B cell (primary cell): Measurements from ENCODE around the gene ZNF423. TPM values are rescaled to one million over a fixed set of nuclear protein-coding genes. Genes with fewer than 3 reads are reported as not detected.

Source experiments
- ATAC-seq: fragments of 200-7000 bp; cut with Tn5 transposase; one replicate; pipeline ENCODE4 v1.10.0; 2021; ENCODE audit warnings: low read depth, mild to moderate bottlenecking, moderate number of reproducible peaks, moderate library complexity
- CTCF ChIA-PET: fragments of 350-600 bp; sonication (Branson Sonifier 250); formaldehyde crosslinking; loops from one replicate; lab custom pipeline; 2021; ENCODE audit warnings: antibody characterized with exemption, inconsistent platforms; lab: Charles Lee
- POLR2A ChIA-PET: fragments of 350-600 bp; sonication (Branson Sonifier 250); formaldehyde crosslinking; loops from one replicate; lab custom pipeline; 2021; ENCODE audit warnings: antibody characterized with exemption; lab: Charles Lee
- DNase-seq: peaks from one replicate; pipeline ENCODE4 v3.0.0; 2013
- H2AFZ ChIP-seq: 2 replicates; pipeline ENCODE4 v1.6.1; 2012; ENCODE audit warnings: mild to moderate bottlenecking, low read depth, low read length; ENCODE audit not compliant: insufficient read depth, poor library complexity, severe bottlenecking
- H3K27ac ChIP-seq, 2 donors: 1 replicate in 1 of 2; 2 replicates in 1 of 2; pipeline ENCODE4 v1.5.1; 2012 to 2013; ENCODE audit warnings: low read length in 2 of 2, mild to moderate bottlenecking in 2 of 2, moderate library complexity in 1 of 2
- H3K27me3 ChIP-seq, 4 experiments: fragments of 200-600 bp in 1 of 4; sonication (generic) in 1 of 4; replicated peaks in 1 of 4; 1 replicate in 2 of 4; 2 replicates in 2 of 4; pipeline versions ENCODE4 v1.6.1 to v1.7.0; 2013 to 2016; ENCODE audit warnings: low read length in 3 of 4, mild to moderate bottlenecking in 2 of 4, mixed read lengths in 1 of 4, moderate library complexity in 1 of 4; ENCODE audit not compliant: insufficient read depth in 4 of 4, control insufficient read depth in 3 of 4; ENCODE audit errors: control extremely low read depth in 1 of 4
- H3K36me3 ChIP-seq, 2 experiments: replicated peaks in 1 of 2; 1 replicate in 1 of 2; 2 replicates in 1 of 2; pipeline versions ENCODE4 v1.6.1 to v1.7.1; 2013; ENCODE audit warnings: low read length in 1 of 2; ENCODE audit not compliant: insufficient read depth in 2 of 2, control insufficient read depth in 1 of 2; ENCODE audit errors: control extremely low read depth in 1 of 2, extremely low read depth in 1 of 2
- H3K4me1 ChIP-seq, 2 donors: fragments of 200-600 bp in 1 of 2; sonication (generic) in 1 of 2; 1 replicate in 1 of 2; 2 replicates in 1 of 2; pipeline versions ENCODE4 v1.5.1 to v1.6.1; 2013 to 2017; ENCODE audit warnings: low read length in 2 of 2; ENCODE audit not compliant: control insufficient read depth in 2 of 2, insufficient read depth in 2 of 2
- H3K4me2 ChIP-seq: replicated peaks from 2 replicates; pipeline ENCODE3; 2012; ENCODE audit warnings: mild to moderate bottlenecking, low read depth, low read length; ENCODE audit not compliant: poor library complexity, severe bottlenecking
- H3K4me3 ChIP-seq, 5 experiments: fragments of 200-600 bp in 1 of 5; sonication (generic) in 1 of 5; 1 replicate in 3 of 5; 2 replicates in 2 of 5; pipeline versions ENCODE4 v1.5.1 to v1.7.0; 2011 to 2016; ENCODE audit warnings: low read length in 4 of 5, mild to moderate bottlenecking in 4 of 5, low read depth in 2 of 5, control low read depth in 1 of 5, moderate library complexity in 1 of 5; ENCODE audit not compliant: insufficient read depth in 1 of 5; ENCODE audit errors: control extremely low read depth in 1 of 5, extremely low read depth in 1 of 5
- H3K79me2 ChIP-seq: fragments of 200-600 bp; sonication (generic); one replicate; pipeline ENCODE4 v1.6.0; 2016; ENCODE audit warnings: low read length; ENCODE audit not compliant: control insufficient read depth, insufficient read depth
- H3K9ac ChIP-seq: fragments of 200-600 bp; sonication (generic); 2 replicates; pipeline ENCODE4 v1.6.1; 2017; ENCODE audit warnings: mild to moderate bottlenecking, low read length, moderate library complexity
- H3K9me3 ChIP-seq, 3 donors: one replicate each; pipeline versions ENCODE4 v1.6.1 to v1.7.1; 2013; ENCODE audit warnings: low read length in 2 of 3; ENCODE audit not compliant: control insufficient read depth in 2 of 3, insufficient read depth in 1 of 3; ENCODE audit errors: control extremely low read depth in 1 of 3
- H4K20me1 ChIP-seq: 2 replicates; pipeline ENCODE4 v1.6.0; 2012; ENCODE audit warnings: mild to moderate bottlenecking, low read length; ENCODE audit not compliant: insufficient read depth, control insufficient read depth, poor library complexity, severe bottlenecking
- H3K27ac Mint-ChIP-seq: one replicate; pipeline ENCODE4 v1.8.0; 2021; ENCODE audit warnings: mixed read lengths
- H3K27me3 Mint-ChIP-seq: one replicate; pipeline ENCODE4 v1.8.0; 2021; ENCODE audit warnings: mixed read lengths
- H3K4me1 Mint-ChIP-seq: one replicate; pipeline ENCODE4 v1.8.0; 2021; ENCODE audit warnings: mixed read lengths
- H3K4me3 Mint-ChIP-seq: one replicate; pipeline ENCODE4 v1.8.0; 2021; ENCODE audit warnings: mixed read lengths
- H3K9me3 Mint-ChIP-seq: one replicate; pipeline ENCODE4 v1.8.0; 2022; ENCODE audit warnings: mixed read lengths; ENCODE audit not compliant: insufficient read depth
- EZH2 ChIP-seq: IDR thresholded peaks from 2 replicates; pipeline ENCODE4 v1.6.1; 2012; ENCODE audit warnings: borderline replicate concordance, low read depth, mild to moderate bottlenecking, moderate library complexity, low read length; ENCODE audit not compliant: insufficient read depth, poor library complexity, severe bottlenecking
- WGBS: methylation state at CpG from one replicate; pipeline ENCODE4 v1.1.5; 2013; ENCODE audit warnings: missing lambda C conversion rate; ENCODE audit not compliant: insufficient coverage; 5-methylcytosine and 5-hydroxymethylcytosine counted together
- intact Hi-C: fragments of 100-400 bp; cut with micrococcal nuclease; formaldehyde crosslinking; loops from one replicate; pipeline ENCODE4 v1.10.0; 2022
- polyA plus RNA-seq: library from polyadenylated mRNA; depleted of rRNA; stranded (reverse); fragments of >200 nt; gene quantifications from 2 replicates; pipeline ENCODE4 v1.2.3, GENCODE V29; 2012
- total RNA-seq, 2 donors: library from RNA; stranded (reverse); fragments of 120-200 nt in 1 of 2; gene quantifications; 1 replicate in 1 of 2; 2 replicates in 1 of 2; pipeline versions ENCODE4 v1.2.3 to v1.2.4, GENCODE V29; 2013 to 2022
- TF ChIP-seq, protein P1 (sequence below): fragments of 200-600 bp; IDR thresholded peaks from one replicate; pipeline ENCODE4 v1.8.0; 2022; ENCODE audit warnings: antibody characterized with exemption, mild to moderate bottlenecking

Gene ZNF423
- total and polyA plus RNA-seq, 2 donors (not counting 1 experiment from before 2014, with no cell fraction given), result not detected

- Histone ChIP-seq H3K4me1 (no peaks in the 10 kb centered on the region), H3K9ac (no peak overlapping the region), H3K27me3 (peaks cover 0 to 3% (median 0%) of the 10 kb centered on the region in 4 experiments), H3K79me2 (no peaks in the 10 kb centered on the region), H2AFZ (no peak overlapping the region), H3K27ac (no peak overlapping the region), H3K36me3 (no peaks in the 10 kb centered on the region), H3K9me3 (peaks cover 0 to 5% (median 0%) of the 10 kb centered on the region in 3 donors), H3K4me3 (no peak overlapping the region), H4K20me1 (no peaks in the 10 kb centered on the region), H3K4me2 (no peak overlapping the region)
- no peak for DNase-seq
- TF ChIP-seq EZH2, result no peak
- TF ChIP-seq, protein P1, sequence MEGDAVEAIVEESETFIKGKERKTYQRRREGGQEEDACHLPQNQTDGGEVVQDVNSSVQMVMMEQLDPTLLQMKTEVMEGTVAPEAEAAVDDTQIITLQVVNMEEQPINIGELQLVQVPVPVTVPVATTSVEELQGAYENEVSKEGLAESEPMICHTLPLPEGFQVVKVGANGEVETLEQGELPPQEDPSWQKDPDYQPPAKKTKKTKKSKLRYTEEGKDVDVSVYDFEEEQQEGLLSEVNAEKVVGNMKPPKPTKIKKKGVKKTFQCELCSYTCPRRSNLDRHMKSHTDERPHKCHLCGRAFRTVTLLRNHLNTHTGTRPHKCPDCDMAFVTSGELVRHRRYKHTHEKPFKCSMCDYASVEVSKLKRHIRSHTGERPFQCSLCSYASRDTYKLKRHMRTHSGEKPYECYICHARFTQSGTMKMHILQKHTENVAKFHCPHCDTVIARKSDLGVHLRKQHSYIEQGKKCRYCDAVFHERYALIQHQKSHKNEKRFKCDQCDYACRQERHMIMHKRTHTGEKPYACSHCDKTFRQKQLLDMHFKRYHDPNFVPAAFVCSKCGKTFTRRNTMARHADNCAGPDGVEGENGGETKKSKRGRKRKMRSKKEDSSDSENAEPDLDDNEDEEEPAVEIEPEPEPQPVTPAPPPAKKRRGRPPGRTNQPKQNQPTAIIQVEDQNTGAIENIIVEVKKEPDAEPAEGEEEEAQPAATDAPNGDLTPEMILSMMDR, result no peak
- no peak for ATAC-seq
- Mint-ChIP-seq H3K9me3 (no peaks in the 10 kb centered on the region), H3K4me1 (no peaks in the 10 kb centered on the region), H3K27ac (no peak overlapping the region), H3K27me3 (peaks cover 4% of the 10 kb centered on the region), H3K4me3 (no peak overlapping the region)
- intact Hi-C loops, result no loop called here
- CTCF ChIA-PET, result no interaction called here
- POLR2A ChIA-PET, result no interaction called here
- WGBS, result 100% methylated on average over 5 of the region's 8 CpGs
Observed at GRCh38 chr16:49827805-49828438, 28.0 kb downstream of the ZNF423 start.

- peaks cover 0 to 3% (median 0%) of the 10 kb centered on the region in 4 experiments for H3K27me3 ChIP-seq
- no peak for ATAC-seq
- ChIA-PET POLR2A (no interaction called here), CTCF (no interaction called here)
- H3K4me3 ChIP-seq, result no peak overlapping the region
- no peaks in the 10 kb centered on the region for H3K4me1 Mint-ChIP-seq
- no peak overlapping the region for H3K4me3 Mint-ChIP-seq
- no peaks in the 10 kb centered on the region for H4K20me1 ChIP-seq
- no peak overlapping the region for H2AFZ ChIP-seq
- H3K9me3 ChIP-seq, result no peaks in the 10 kb centered on the region
- H3K27me3 Mint-ChIP-seq, result peaks cover 4% of the 10 kb centered on the region
- intact Hi-C loops, result no loop called here
- no peaks in the 10 kb centered on the region for H3K9me3 Mint-ChIP-seq
- H3K36me3 ChIP-seq, result no peaks in the 10 kb centered on the region
- H3K4me2 ChIP-seq, result no peak overlapping the region
- H3K27ac ChIP-seq, result no peak overlapping the region
- TF ChIP-seq EZH2, result no peak
- TF ChIP-seq, protein P1, result no peak
- no peak for DNase-seq
- H3K27ac Mint-ChIP-seq, result no peak overlapping the region
- H3K79me2 ChIP-seq, result no peaks in the 10 kb centered on the region
- 100% methylated on average over 2 of the region's 5 CpGs for WGBS
- no peak overlapping the region for H3K9ac ChIP-seq
- no peaks in the 10 kb centered on the region for H3K4me1 ChIP-seq
Observed at GRCh38 chr16:49826515-49826914, 29.4 kb downstream of the ZNF423 start.
